HL-60 (cell line): ENCODE results near the gene ITCH.

ENCODE experiments used
- GABPA ChIP-seq: IDR thresholded peaks from 2 replicates; pipeline ENCODE4 v1.6.1; 2012; ENCODE audit warnings: low read depth
- POLR2AphosphoS5 ChIP-seq: IDR thresholded peaks from 2 replicates; pipeline ENCODE4 v1.6.1; 2012; ENCODE audit warnings: low read depth
- REST ChIP-seq: IDR thresholded peaks from 2 replicates; pipeline ENCODE4 v1.6.1; 2012; ENCODE audit warnings: low read depth; ENCODE audit not compliant: insufficient replicate concordance
- TF ChIP-seq, protein P1 (sequence below): IDR thresholded peaks from one replicate; pipeline ENCODE4 v1.5.1; 2011; ENCODE audit warnings: low read length, control low read depth, inconsistent platforms; ENCODE audit not compliant: insufficient read depth

DNA sequence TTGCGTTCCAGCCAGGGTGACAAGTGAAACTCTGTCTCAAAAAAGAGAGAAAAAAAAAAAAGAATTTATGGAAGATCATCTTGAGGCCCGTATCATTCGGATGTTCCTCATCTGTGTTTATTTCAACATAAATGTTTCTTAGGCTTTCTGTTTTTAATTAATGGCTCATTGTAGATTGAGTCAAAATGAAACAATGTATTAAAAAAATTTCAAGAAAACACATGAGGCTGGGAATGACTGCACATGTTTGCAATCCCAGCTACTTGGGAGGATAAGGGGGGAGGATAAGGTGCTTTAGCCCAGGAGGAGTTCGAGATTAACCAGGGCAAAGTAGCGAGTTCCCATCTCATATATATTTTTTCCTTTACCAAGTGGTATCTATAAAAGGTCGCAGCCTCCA lies 47.3 kb downstream of the ITCH start:
- TF ChIP-seq REST (no peak), POLR2AphosphoS5 (no peak), GABPA (no peak)
- TF ChIP-seq, protein P1, sequence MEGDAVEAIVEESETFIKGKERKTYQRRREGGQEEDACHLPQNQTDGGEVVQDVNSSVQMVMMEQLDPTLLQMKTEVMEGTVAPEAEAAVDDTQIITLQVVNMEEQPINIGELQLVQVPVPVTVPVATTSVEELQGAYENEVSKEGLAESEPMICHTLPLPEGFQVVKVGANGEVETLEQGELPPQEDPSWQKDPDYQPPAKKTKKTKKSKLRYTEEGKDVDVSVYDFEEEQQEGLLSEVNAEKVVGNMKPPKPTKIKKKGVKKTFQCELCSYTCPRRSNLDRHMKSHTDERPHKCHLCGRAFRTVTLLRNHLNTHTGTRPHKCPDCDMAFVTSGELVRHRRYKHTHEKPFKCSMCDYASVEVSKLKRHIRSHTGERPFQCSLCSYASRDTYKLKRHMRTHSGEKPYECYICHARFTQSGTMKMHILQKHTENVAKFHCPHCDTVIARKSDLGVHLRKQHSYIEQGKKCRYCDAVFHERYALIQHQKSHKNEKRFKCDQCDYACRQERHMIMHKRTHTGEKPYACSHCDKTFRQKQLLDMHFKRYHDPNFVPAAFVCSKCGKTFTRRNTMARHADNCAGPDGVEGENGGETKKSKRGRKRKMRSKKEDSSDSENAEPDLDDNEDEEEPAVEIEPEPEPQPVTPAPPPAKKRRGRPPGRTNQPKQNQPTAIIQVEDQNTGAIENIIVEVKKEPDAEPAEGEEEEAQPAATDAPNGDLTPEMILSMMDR, result no peak
